ENCODE results near the gene DHPS.
"Not testable (repeated sequence)": the region's sequence is repeated elsewhere in the genome, so short reads cannot be mapped to it uniquely, and the experiment has no call there.

Gene DHPS

DNA sequence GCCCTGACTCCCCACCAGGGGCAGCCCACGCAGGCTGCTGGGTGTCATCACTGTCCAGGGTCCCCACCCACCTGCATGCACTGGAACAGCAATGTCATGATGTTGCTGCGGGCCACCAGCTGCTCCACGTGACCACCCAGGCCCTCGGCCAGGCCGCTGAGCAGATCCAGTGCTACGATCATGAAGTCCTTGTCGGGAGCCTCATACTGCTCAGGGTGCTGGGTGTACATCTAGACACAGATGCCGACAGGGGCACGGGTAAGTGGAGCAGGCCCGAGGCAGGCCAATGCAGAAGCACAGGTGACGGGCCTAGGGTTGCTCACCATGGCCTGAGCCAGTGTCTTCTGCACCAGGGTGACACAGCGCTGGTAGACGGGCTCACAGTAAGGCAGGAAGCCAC, 23.5 kb upstream of the DHPS start:
- no peak for TF ChIP-seq CTCF (IDR thresholded peaks at IDR 0.05; ENCODE audit: insufficient read depth, missing control alignments)
- DNase-seq (ENCODE audit: insufficient read length, low spot score) (no peak), FAIRE-seq (no peak)

DNA sequence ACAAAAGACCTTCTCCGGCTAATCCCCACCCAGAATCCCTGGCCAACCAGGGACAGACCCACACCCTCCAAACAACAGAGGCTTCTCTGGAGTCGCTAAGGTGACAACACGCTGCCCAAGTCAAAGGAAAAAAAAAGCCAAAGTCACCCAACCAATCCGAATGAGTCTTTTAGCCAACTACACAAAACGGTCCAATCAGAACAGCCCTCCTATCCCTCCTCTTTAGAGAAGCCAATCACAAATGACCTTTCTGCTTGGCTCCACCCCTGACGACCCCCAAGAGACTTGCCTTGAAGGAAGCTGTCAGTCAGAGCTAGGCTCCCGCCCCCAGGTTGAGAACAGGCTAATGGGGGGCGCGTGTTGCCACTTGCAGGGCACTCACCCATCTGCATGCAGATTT, 21.4 kb upstream of the DHPS start:
- DNase-seq (ENCODE audit: insufficient read length, low spot score) = peak; percentile 72

DNA sequence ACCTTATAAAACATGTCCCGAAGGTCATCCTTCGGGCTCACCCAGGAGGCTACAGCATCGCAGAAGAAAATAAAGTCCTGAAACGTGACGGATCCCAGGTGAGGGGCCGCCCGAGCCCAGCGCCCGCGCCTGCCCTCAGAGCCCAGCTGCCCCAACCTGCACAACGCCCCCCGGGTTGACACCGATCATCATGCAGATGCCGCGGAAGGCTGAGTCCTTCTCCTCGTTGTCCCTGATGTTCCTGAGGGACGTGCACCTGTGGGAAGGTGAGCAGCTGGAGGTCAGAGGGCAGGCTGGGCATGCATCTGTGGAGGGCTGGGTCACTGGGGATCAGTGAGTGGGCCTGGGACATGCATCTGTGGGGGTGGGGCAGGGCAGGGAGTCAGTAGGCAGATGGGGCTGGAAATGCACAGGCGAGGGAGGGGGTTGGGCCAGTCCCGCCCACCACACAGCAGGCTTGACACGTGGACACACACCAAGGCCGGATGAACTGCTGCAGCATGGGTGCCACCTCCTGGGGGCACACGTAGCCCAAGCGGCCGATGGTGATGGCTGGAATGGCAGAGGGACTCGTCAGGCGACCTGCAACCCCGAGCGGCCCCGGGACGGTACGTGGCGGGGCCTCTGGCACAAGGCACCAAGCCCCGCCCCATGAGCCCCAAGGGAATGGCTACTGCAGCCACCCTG, 20.1 kb upstream of the DHPS start:
- no peak for FAIRE-seq
- DNase-seq (ENCODE audit: insufficient read length, low spot score) = no peak
- TF ChIP-seq CTCF (IDR thresholded peaks at IDR 0.05; ENCODE audit: insufficient read depth, missing control alignments) = no peak

More for the DNA sequence above, 21.4 kb upstream of the DHPS start:
- FAIRE-seq = no peak
- TF ChIP-seq CTCF (IDR thresholded peaks at IDR 0.05; ENCODE audit: insufficient read depth, missing control alignments) = no peak

GRCh38 chr19:12698138-12698537, 16.5 kb upstream of the DHPS start:
- TF ChIP-seq CTCF (IDR thresholded peaks at IDR 0.05; ENCODE audit: insufficient read depth, missing control alignments) = no peak
- FAIRE-seq = no peak
- no peak for DNase-seq (ENCODE audit: insufficient read length, low spot score)

GRCh38 chr19:12697425-12697824, 15.7 kb upstream of the DHPS start:
- not testable (repeated sequence) for DNase-seq (ENCODE audit: insufficient read length, low spot score); FAIRE-seq

GRCh38 chr19:12696366-12697335, 15.0 kb upstream of the DHPS start, which contains the start of gene FBXW9:
Gene FBXW9 (minus strand): TSS chr19:12696631. CDS start chr19:12696581, 50 bp downstream.
- FAIRE-seq (no peak), DNase-seq (ENCODE audit: insufficient read length, low spot score) (peak; percentile 99)
- no peak for TF ChIP-seq CTCF (IDR thresholded peaks at IDR 0.05; ENCODE audit: insufficient read depth, missing control alignments)

DNA sequence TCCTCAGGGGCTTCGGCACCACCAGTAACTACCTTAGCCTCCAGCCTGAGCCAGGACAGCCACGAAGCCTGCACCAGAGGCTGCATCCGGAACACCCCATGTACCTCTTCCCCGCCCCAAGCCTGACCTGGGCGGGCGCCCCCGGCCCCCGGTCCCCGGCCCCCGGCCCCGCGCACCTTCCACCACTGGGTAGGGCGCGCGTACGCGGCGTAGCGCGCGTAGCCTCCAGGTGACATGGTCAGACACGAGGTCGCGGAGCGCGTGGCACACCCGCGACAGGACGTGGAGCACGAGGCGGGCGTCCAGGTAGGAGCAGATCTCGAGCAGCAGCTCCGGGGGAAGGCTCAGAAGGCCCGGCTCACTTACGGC, 14.3 kb upstream of the DHPS start:
- no peak for FAIRE-seq

More for the DNA sequence above, 14.3 kb upstream of the DHPS start:
- DNase-seq (ENCODE audit: insufficient read length, low spot score) = no peak
- TF ChIP-seq CTCF (IDR thresholded peaks at IDR 0.05; ENCODE audit: insufficient read depth, missing control alignments) = no peak

Measured in D721Med (cell line).